PFSK-1 (cell line): ENCODE data around the gene IGDCC3.

ENCODE experiments used
- FOXP2 ChIP-seq: optimal IDR thresholded peaks from 2 replicates; pipeline ENCODE3; 2011; ENCODE audit warnings: borderline replicate concordance, control low read depth, inconsistent platforms; ENCODE audit not compliant: insufficient read depth; ENCODE audit errors: extremely low read length, extremely low read depth
- POLR2AphosphoS5 ChIP-seq: IDR thresholded peaks from 2 replicates; pipeline ENCODE4 v1.6.1; 2012; ENCODE audit warnings: low read depth, mild to moderate bottlenecking, control low read depth, low read length, moderate library complexity
- REST ChIP-seq, 2 experiments: IDR thresholded peaks; 2 replicates each; pipeline versions ENCODE4 v1.6.1 to v1.8.0; 2011 to 2012; ENCODE audit warnings: low read depth in 2 of 2, low read length in 2 of 2, control low read depth in 1 of 2, inconsistent platforms in 1 of 2, mild to moderate bottlenecking in 1 of 2, moderate library complexity in 1 of 2; ENCODE audit not compliant: insufficient read depth in 1 of 2
- SIN3A ChIP-seq: IDR thresholded peaks from 2 replicates; pipeline ENCODE4 v1.6.1; 2012; ENCODE audit warnings: mild to moderate bottlenecking, low read length, moderate library complexity, borderline replicate concordance; ENCODE audit not compliant: insufficient read depth
- TAF1 ChIP-seq: IDR thresholded peaks from 2 replicates; pipeline ENCODE4 v1.6.1; 2012; ENCODE audit warnings: low read length, control low read depth, borderline replicate concordance; ENCODE audit not compliant: insufficient read depth

- no peak for TF ChIP-seq POLR2AphosphoS5
- TF ChIP-seq REST (IDR thresholded peaks at IDR 0.05; ENCODE audit: insufficient read depth in 1 of 2, low read depth in 2 of 2, low read length in 2 of 2): no peak
- no peak for TF ChIP-seq TAF1
- TF ChIP-seq SIN3A: no peak
- no peak for TF ChIP-seq FOXP2
These were observed 58.9 kb downstream of the IGDCC3 start for GRCh38 chr15:65318870-65319356.
